ENCODE data around the gene ZMAT3.

Gene ZMAT3

DNA sequence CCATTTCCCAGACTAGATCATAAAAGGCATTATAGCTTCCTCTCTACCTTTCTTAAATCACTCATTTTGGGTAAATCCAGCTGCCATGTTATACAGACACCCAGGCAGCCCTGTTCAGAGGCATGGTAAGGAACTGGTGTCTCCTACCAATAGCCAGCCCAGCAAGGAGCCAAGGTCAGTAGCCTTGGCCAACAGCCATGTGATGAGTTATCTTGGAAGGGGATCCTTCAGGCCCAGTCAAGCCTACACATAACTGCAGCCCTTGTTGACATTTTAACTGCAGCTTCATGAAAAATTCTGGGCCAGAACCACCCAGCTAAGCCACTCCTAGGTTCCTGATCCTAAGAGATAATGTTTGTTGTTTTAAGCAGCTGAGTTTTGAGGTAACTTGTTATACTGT lies 29.0 kb upstream of the ZMAT3 start:
- H3K4me3 ChIP-seq (replicated peaks; ENCODE audit: low read depth, low read length): no peak overlapping the region
- no peak for DNase-seq (ENCODE audit: extremely low read depth, low read depth)
- TF ChIP-seq, protein P1, sequence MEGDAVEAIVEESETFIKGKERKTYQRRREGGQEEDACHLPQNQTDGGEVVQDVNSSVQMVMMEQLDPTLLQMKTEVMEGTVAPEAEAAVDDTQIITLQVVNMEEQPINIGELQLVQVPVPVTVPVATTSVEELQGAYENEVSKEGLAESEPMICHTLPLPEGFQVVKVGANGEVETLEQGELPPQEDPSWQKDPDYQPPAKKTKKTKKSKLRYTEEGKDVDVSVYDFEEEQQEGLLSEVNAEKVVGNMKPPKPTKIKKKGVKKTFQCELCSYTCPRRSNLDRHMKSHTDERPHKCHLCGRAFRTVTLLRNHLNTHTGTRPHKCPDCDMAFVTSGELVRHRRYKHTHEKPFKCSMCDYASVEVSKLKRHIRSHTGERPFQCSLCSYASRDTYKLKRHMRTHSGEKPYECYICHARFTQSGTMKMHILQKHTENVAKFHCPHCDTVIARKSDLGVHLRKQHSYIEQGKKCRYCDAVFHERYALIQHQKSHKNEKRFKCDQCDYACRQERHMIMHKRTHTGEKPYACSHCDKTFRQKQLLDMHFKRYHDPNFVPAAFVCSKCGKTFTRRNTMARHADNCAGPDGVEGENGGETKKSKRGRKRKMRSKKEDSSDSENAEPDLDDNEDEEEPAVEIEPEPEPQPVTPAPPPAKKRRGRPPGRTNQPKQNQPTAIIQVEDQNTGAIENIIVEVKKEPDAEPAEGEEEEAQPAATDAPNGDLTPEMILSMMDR (IDR thresholded peaks at IDR 0.05; ENCODE audit: low read depth, low read length, missing control alignments): no peak

DNA sequence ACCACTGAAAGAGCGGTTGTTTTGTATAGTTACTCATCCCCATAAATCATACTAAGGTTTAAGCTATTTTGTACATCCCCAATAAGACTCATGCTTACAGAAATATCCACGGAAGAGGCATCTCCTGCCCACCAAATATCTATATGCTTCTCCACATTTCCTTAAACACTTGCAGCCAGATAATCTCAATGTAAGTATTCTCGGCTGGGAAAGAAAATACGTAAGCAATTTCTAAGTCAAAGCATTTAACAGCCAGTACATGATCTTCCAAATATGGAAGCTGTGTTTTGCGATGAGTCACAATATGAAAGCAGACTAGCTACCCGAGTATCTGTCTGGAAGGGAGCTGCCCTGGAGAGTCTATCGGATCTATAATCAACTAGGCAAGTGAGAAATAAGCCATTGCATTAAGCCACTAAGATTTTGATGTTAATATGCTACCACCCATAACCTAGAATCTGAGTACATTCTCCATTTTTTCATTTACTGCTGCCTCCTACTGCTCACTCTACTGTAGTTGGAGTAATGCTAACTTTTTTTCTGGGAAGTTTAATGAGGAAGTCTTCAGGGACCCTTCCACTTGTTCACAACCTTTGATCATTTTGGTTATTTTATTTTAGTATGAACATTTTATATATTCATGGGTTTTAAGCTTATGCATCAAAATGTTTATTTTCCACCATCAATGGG lies 26.9 kb upstream of the ZMAT3 start:
- H3K4me3 ChIP-seq (replicated peaks; ENCODE audit: low read depth, low read length): no peak overlapping the region
- no peak for DNase-seq (ENCODE audit: extremely low read depth, low read depth)

DNA sequence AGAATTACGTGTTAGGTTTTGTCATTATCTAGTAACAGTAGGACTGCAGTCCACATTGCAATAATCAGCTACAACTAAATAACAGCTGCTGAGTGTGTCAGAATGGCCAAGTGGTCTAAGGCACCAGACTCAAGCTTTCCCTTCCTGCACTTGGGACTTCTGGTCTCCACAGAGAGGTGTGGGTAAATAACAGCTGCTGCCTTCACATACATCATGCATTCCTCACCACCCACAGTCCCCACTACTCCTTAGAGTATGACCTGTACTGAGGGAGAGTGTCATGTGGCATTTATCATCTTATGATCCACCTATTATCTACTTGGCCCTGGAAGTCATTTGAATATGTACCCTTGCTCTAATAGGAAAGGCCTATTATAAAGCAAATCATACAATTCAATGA lies 22.2 kb upstream of the ZMAT3 start:
- no peak overlapping the region for H3K4me3 ChIP-seq (replicated peaks; ENCODE audit: low read depth, low read length)
- TF ChIP-seq, protein P1 (IDR thresholded peaks at IDR 0.05; ENCODE audit: low read depth, low read length, missing control alignments): no peak
- DNase-seq (ENCODE audit: extremely low read depth, low read depth): no peak

More for the DNA sequence above, 26.9 kb upstream of the ZMAT3 start:
- TF ChIP-seq, protein P1 (IDR thresholded peaks at IDR 0.05; ENCODE audit: low read depth, low read length, missing control alignments): no peak

DNA sequence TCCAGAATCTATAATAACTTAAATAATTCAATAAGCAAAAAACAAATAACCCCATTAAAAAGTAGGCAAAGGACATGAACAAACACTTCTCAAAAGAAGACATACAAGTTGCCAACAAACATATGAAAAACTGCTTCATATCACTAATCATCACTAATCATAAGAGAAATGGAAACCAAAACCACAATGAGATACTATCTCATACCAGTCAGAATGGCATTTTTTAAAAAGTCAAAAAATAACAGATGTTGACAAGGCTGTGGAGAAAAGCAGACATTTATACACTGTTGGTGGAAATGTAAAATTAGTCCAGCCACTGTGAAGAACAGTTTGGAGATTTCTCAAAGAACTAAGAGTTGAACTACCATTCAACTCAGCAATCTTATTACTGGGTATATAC lies 19.5 kb upstream of the ZMAT3 start:
- DNase-seq (ENCODE audit: extremely low read depth, low read depth): no peak
- H3K4me3 ChIP-seq (replicated peaks; ENCODE audit: low read depth, low read length): no peak overlapping the region
- TF ChIP-seq, protein P1 (IDR thresholded peaks at IDR 0.05; ENCODE audit: low read depth, low read length, missing control alignments): no peak

DNA sequence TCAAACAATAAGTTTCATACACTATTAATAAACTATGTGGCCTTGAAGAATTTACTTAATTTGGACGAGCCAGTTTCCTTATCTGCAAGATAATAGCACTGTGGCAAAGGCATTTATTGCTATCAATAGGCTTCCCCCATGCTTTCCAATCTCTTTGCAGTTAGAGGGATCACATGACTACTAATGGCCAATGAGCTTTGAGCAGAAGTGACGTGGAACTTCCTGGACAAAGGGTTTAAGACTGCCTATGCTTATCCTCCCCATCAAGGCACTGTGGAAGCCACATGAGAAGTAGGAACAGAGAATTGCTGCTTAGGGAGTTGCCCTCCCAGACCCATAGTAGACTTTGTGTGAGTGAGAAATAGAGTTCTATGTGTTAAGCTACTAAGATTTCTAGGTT lies 16.7 kb upstream of the ZMAT3 start:
- no peak overlapping the region for H3K4me3 ChIP-seq (replicated peaks; ENCODE audit: low read depth, low read length)
- no peak for DNase-seq (ENCODE audit: extremely low read depth, low read depth)
- TF ChIP-seq, protein P1 (IDR thresholded peaks at IDR 0.05; ENCODE audit: low read depth, low read length, missing control alignments): no peak

DNA sequence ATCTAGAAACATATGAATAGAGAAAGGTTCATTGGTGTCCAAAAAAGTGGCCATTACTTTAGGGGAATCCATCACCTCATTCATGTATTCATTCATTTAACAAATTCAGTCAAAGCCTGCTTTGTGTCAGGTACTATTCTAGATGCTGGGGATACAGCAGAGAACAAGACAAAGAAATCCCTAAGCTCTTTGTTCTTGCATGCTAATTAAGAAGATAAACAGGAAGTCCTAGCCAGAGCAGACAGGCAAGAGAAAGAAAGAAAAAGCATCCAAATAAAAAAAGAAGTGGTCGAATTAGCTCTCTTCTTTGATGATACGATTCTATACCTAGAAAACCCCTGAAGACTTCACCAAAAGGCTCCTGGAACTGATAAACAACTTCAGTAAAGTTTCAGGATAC lies 12.4 kb upstream of the ZMAT3 start:
- TF ChIP-seq, protein P1 (IDR thresholded peaks at IDR 0.05; ENCODE audit: low read depth, low read length, missing control alignments): no peak
- H3K4me3 ChIP-seq (replicated peaks; ENCODE audit: low read depth, low read length): no peak overlapping the region
- no peak for DNase-seq (ENCODE audit: extremely low read depth, low read depth)

DNA sequence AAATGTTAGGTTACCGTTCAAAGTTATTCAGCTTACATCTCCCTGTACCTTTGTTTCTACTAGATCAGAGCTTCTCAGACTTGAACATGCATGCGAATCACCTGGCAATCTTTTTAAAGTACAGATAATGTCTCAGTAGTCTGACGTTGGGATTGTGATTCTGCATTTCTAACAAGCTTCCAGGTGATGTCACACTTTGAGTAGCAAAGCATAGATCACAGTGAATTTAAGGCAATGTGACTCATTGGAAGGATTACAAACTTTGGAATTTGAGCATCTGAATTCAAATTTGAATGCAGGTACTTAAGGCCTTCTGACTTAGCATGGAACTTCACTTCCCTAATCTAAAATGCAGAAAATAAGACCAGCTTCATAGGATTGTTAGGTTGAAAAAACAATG lies 10.8 kb upstream of the ZMAT3 start:
- TF ChIP-seq, protein P1 (IDR thresholded peaks at IDR 0.05; ENCODE audit: low read depth, low read length, missing control alignments): no peak
- DNase-seq (ENCODE audit: extremely low read depth, low read depth): no peak

More for the DNA sequence above, 10.8 kb upstream of the ZMAT3 start:
- H3K4me3 ChIP-seq (replicated peaks; ENCODE audit: low read depth, low read length): no peak overlapping the region

All from HFF-Myc (cell line).